Keratinocyte (primary cell): ENCODE data around the gene LRRC43. TPM values are rescaled to one million over a fixed set of nuclear protein-coding genes. Genes with fewer than 3 reads are reported as not detected.

Experiments used
- DNase-seq: peaks from one replicate; pipeline ENCODE4 v3.0.0-alpha.2; 2011; ENCODE audit warnings: low read depth, missing footprints, low spot score
- FAIRE-seq: peaks from 2 replicates; lab custom pipeline; 2011; peaks lifted over from hg19 to GRCh38; lab: Jason Lieb, UNC
- H2AFZ ChIP-seq: 2 replicates; pipeline ENCODE4 v1.6.0; 2012; ENCODE audit warnings: low read length, control low read depth, inconsistent platforms; ENCODE audit not compliant: control insufficient read depth
- H3K27ac ChIP-seq: 2 replicates; pipeline ENCODE4 v1.5.1; 2011; ENCODE audit warnings: low read length; ENCODE audit not compliant: control insufficient read depth, insufficient read depth
- H3K27me3 ChIP-seq: 3 replicates; pipeline ENCODE4 v1.6.0; 2011; ENCODE audit warnings: low read length; ENCODE audit not compliant: control insufficient read depth, insufficient read depth; ENCODE audit errors: extremely low read depth
- H3K36me3 ChIP-seq, 2 experiments: 2 replicates in 1 of 2; 3 replicates in 1 of 2; pipeline ENCODE4 v1.5.1; 2011; ENCODE audit warnings: low read length in 2 of 2, mild to moderate bottlenecking in 1 of 2; ENCODE audit not compliant: control insufficient read depth in 2 of 2, insufficient read depth in 2 of 2; ENCODE audit errors: extremely low read depth in 1 of 2
- H3K4me1 ChIP-seq: 3 replicates; pipeline ENCODE4 v1.5.1; 2011; ENCODE audit warnings: low read length; ENCODE audit not compliant: control insufficient read depth, insufficient read depth; ENCODE audit errors: extremely low read depth
- H3K4me2 ChIP-seq: 3 replicates; pipeline ENCODE4 v1.6.0; 2011; ENCODE audit warnings: low read depth, low read length; ENCODE audit not compliant: control insufficient read depth, insufficient read depth; ENCODE audit errors: extremely low read depth
- H3K4me3 ChIP-seq, 3 experiments: fragments of 200-600 bp in 1 of 3; sonication (generic) in 1 of 3; 2 replicates in 2 of 3; 3 replicates in 1 of 3; pipeline ENCODE4 v1.5.1; 2011 to 2016; ENCODE audit warnings: low read length in 3 of 3, mild to moderate bottlenecking in 3 of 3, control low read depth in 2 of 3, inconsistent platforms in 1 of 3, low read depth in 1 of 3, mixed read lengths in 1 of 3, mixed run types in 1 of 3, moderate library complexity in 1 of 3; ENCODE audit not compliant: control insufficient read depth in 2 of 3, insufficient read depth in 2 of 3; ENCODE audit errors: extremely low read depth in 1 of 3
- H3K79me2 ChIP-seq: 2 replicates; pipeline ENCODE4 v1.6.0; 2012; ENCODE audit warnings: low read length; ENCODE audit not compliant: control insufficient read depth, insufficient read depth
- H3K9ac ChIP-seq: 3 replicates; pipeline ENCODE4 v1.6.0; 2011; ENCODE audit warnings: low read length; ENCODE audit not compliant: control insufficient read depth, insufficient read depth; ENCODE audit errors: extremely low read depth
- H3K9me1 ChIP-seq: 3 replicates; pipeline ENCODE4 v1.6.0; 2011; ENCODE audit warnings: low read length; ENCODE audit not compliant: control insufficient read depth, insufficient read depth; ENCODE audit errors: extremely low read depth
- H3K9me3 ChIP-seq: 2 replicates; pipeline ENCODE4 v1.5.1; 2012; ENCODE audit warnings: low read depth, low read length; ENCODE audit not compliant: control insufficient read depth
- H4K20me1 ChIP-seq: 3 replicates; pipeline ENCODE4 v1.6.0; 2011; ENCODE audit warnings: low read length; ENCODE audit not compliant: control insufficient read depth, insufficient read depth; ENCODE audit errors: extremely low read depth
- EZH2 ChIP-seq: IDR thresholded peaks from one replicate; pipeline ENCODE4 v1.6.1; 2012; ENCODE audit warnings: inconsistent platforms, mild to moderate bottlenecking, low read length, moderate library complexity
- dilution Hi-C: fragments of 300-500 bp; cut with MboI; formaldehyde crosslinking; loops from one replicate; pipeline ENCODE4 v1.7.0; 2020; ENCODE audit warnings: low sequenced_read_pairs; ENCODE audit not compliant: extremely low pct_ligation_motif_present
- polyA plus RNA-seq, 5 experiments: library from polyadenylated mRNA; depleted of rRNA in 3 of 5; stranded (reverse) in 3 of 5; stranded (forward) in 1 of 5; unstranded in 1 of 5; fragments of >200 nt; gene quantifications; 1 replicate in 1 of 5; 2 replicates in 3 of 5; 3 replicates in 1 of 5; pipeline versions ENCODE4 v1.2.1 to v1.2.3, GENCODE V29; 2011 to 2012; ENCODE audit warnings: missing spikeins in 2 of 5, low read depth in 1 of 5, low replicate concordance in 1 of 5
- TF ChIP-seq, protein P1 (sequence below), 3 experiments: IDR thresholded peaks in 1 of 3; conservative IDR thresholded peaks in 1 of 3; optimal IDR thresholded peaks in 1 of 3; 2 replicates in 2 of 3; 3 replicates in 1 of 3; pipeline versions ENCODE3 to v1.5.1; 2011; ENCODE audit warnings: low read length in 3 of 3, mild to moderate bottlenecking in 3 of 3, moderate library complexity in 2 of 3, control low read depth in 1 of 3, inconsistent platforms in 1 of 3; ENCODE audit not compliant: insufficient read depth in 2 of 3; ENCODE audit errors: extremely low read depth in 1 of 3

Gene LRRC43
- polyA plus RNA-seq, 1 donor (not counting 4 experiments of a cell fraction or from before 2014, with no cell fraction given), result 0.45 TPM

DNA sequence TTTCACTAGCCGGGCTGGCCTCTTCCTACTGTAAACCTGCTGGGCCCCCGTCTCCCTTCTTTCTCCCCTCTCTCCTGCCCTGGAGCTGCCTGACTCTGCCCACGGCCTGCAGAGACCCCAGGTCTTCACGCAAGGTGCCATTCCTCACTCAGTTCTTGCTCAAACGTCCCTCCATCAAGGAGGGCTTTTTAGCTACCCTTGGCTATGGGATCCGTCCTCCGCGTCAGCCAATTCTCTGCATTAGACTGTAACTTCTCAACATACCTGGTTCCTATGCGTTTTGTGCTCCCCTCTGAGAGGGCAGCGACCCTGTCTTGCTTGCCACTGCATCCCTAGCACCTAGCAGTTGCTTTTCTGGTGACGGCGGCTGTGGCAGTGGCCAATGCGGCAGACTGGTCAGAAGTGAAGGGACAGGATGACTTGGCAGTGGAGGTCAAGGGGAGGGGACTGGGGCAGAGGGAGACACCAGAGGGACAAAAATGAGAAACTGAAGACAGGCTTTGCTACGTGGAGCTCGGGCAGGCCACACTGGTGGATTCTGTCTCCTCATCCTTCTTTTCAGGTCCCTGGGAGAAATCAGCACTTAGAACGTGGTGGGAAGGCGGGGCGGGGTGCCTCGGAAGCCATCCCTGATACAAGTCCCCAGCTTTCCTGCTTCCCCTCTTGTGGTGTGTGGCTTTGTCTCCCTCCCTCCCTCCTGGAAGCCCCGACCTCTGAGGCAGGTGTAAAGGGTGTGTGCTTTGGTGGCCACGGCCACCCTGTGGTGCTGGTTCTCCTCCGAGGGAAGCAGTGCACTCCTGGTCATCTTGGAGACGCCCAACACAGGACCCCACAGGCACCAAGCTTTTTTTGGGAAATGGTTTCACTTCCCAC lies 22.4 kb downstream of the LRRC43 start:
- H3K9ac ChIP-seq, result no peak overlapping the region
- no peaks in the 10 kb centered on the region for H4K20me1 ChIP-seq
- H3K79me2 ChIP-seq, result no peaks in the 10 kb centered on the region
- no peak overlapping the region for H3K4me3 ChIP-seq
- dilution Hi-C loops, result no loop called here
- H3K27ac ChIP-seq, result no peak overlapping the region
- TF ChIP-seq, protein P1, sequence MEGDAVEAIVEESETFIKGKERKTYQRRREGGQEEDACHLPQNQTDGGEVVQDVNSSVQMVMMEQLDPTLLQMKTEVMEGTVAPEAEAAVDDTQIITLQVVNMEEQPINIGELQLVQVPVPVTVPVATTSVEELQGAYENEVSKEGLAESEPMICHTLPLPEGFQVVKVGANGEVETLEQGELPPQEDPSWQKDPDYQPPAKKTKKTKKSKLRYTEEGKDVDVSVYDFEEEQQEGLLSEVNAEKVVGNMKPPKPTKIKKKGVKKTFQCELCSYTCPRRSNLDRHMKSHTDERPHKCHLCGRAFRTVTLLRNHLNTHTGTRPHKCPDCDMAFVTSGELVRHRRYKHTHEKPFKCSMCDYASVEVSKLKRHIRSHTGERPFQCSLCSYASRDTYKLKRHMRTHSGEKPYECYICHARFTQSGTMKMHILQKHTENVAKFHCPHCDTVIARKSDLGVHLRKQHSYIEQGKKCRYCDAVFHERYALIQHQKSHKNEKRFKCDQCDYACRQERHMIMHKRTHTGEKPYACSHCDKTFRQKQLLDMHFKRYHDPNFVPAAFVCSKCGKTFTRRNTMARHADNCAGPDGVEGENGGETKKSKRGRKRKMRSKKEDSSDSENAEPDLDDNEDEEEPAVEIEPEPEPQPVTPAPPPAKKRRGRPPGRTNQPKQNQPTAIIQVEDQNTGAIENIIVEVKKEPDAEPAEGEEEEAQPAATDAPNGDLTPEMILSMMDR (optimal IDR thresholded peaks at IDR 0.05 in 1 of 3, IDR thresholded peaks at IDR 0.05 in 1 of 3, conservative IDR thresholded peaks at IDR 0.05 in 1 of 3; ENCODE audit: extremely low read depth in 1 of 3, insufficient read depth in 2 of 3, low read length in 3 of 3), result no peak
- no peak for TF ChIP-seq EZH2
- H3K27me3 ChIP-seq, result peaks cover 12% of the 10 kb centered on the region
- peaks cover 3% of the 10 kb centered on the region for H3K4me1 ChIP-seq
- FAIRE-seq (no peak), DNase-seq (no peak)
- no peaks in the 10 kb centered on the region for H3K9me3 ChIP-seq
- no peaks in the 10 kb centered on the region for H3K9me1 ChIP-seq
- no peak overlapping the region for H3K4me2 ChIP-seq
- H2AFZ ChIP-seq, result no peak overlapping the region
- H3K36me3 ChIP-seq, result peaks cover 11 to 18% of the 10 kb centered on the region in 2 experiments

DNA sequence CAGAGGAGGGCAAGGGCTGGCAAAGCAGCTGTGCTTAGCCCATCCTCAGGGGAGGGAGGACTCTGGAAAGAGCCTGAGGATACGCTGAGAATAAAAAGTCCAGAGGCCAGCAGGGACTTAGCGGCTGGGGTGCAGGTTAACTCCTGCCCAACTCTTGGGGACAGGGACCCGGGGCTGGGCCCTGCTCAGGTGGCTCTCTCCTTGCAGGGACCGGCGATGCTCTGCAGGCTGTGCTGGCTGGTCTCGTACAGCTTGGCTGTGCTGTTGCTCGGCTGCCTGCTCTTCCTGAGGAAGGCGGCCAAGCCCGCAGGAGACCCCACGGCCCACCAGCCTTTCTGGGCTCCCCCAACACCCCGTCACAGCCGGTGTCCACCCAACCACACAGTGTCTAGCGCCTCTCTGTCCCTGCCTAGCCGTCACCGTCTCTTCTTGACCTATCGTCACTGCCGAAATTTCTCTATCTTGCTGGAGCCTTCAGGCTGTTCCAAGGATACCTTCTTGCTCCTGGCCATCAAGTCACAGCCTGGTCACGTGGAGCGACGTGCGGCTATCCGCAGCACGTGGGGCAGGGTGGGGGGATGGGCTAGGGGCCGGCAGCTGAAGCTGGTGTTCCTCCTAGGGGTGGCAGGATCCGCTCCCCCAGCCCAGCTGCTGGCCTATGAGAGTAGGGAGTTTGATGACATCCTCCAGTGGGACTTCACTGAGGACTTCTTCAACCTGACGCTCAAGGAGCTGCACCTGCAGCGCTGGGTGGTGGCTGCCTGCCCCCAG lies 23.4 kb downstream of the LRRC43 start:
- H2AFZ ChIP-seq, result no peak overlapping the region
- peaks cover 3% of the 10 kb centered on the region for H3K4me1 ChIP-seq
- no peak overlapping the region for H3K9ac ChIP-seq
- H3K9me1 ChIP-seq, result no peaks in the 10 kb centered on the region
- H3K4me2 ChIP-seq, result no peak overlapping the region
- dilution Hi-C loops, result no loop called here
- H4K20me1 ChIP-seq, result no peaks in the 10 kb centered on the region
- TF ChIP-seq, protein P1 (optimal IDR thresholded peaks at IDR 0.05 in 1 of 3, IDR thresholded peaks at IDR 0.05 in 1 of 3, conservative IDR thresholded peaks at IDR 0.05 in 1 of 3; ENCODE audit: extremely low read depth in 1 of 3, insufficient read depth in 2 of 3, low read length in 3 of 3), result no peak
- no peak for TF ChIP-seq EZH2
- FAIRE-seq (no peak), DNase-seq (no peak)
- H3K27ac ChIP-seq, result no peak overlapping the region
- peaks cover 18% of the 10 kb centered on the region in 2 experiments for H3K36me3 ChIP-seq
- no peaks in the 10 kb centered on the region for H3K79me2 ChIP-seq
- H3K27me3 ChIP-seq, result peaks cover 12% of the 10 kb centered on the region
- no peaks in the 10 kb centered on the region for H3K9me3 ChIP-seq
- no peak overlapping the region for H3K4me3 ChIP-seq
